Lower leg skin (tissue), 3 donors: Measurements from ENCODE around the gene UQCR10.

Experiments used
- CTCF ChIP-seq, 3 donors: fragments of 450-650 bp; IDR thresholded peaks; one replicate each; pipeline ENCODE4 v1.5.1; 2016; ENCODE audit warnings: antibody characterized with exemption in 3 of 3, mild to moderate bottlenecking in 3 of 3, moderate library complexity in 2 of 3
- POLR2A ChIP-seq, 2 donors: fragments of 450-650 bp; IDR thresholded peaks; one replicate each; pipeline ENCODE4 v1.6.1; 2016 to 2017; ENCODE audit warnings: antibody characterized with exemption in 2 of 2, mild to moderate bottlenecking in 1 of 2, moderate library complexity in 1 of 2

DNA sequence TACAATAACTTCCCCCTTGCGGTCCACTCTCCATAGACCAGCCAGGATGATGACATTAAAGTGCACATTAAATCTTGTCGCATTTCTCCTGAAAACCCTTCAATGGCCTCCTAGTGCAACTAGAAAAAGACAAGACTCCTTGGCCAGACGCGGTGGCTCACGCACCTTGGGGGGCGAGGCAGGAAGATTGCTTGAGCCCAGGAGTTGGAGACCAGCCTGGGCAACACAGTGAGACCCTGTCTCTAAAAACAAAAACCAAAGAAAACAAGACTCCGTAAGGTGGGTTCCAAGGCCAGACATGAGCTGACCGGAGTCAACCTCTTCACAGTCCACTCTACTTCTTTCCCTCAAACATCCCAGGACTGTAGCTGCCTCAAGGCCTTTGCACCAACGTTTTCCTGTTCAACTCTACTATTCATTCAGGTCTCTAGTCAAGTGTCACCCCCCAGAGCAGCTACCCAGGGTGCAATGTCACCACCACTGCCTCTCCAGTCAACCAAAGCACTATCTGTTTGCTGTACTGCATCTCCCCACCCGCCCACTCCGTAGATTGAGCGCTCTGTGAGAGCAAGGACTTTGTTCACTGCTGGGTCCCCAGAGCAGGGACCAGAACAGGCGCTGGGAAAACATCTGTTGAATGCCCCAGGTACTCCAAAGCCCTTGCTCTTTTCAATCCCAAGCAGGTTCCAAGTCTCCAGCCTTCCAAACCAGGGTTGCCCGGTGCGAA lies 1.1 kb upstream of the UQCR10 start:
- no peak for TF ChIP-seq POLR2A (IDR thresholded peaks at IDR 0.05)
- no peak for TF ChIP-seq CTCF (IDR thresholded peaks at IDR 0.05)
